Measurements from ENCODE around the gene GFPT2.

The GFPT2 gene

DNA sequence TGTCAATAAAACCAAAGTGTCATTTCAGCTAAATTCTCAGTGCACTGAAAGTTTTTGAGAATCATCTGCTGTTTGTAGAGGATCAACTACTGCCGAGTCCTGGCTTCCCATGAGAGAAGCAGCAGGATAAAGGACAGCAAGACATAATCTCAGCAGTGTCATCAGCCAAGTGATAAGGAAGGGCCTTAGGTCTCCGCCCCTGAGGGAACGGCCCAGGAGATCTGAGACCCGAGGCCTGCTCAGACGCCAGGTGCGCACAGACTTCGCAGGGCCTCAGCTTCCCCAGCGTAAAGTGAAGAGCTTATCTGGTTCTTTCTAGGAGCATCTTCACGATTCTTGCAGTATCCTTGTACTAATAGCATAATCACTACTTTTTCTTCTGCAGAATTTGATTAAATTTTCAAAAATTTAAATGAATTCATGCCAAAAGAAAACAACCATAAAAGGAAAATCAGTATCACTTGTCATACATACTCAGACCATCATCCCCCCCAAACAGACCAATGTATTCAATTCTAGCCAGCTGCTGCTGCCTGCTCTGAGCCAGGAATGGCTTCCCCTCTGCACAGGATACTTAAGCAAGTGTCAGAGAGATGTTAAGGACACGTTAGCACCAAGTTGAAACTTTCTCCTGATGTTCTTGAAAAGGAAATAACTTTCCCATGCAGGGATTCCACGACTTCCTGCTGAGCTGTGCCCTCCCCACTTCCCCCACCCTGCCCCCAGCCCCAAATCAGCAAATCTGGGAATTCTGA, 2.2 kb downstream of the GFPT2 start:
- no peaks in the 10 kb centered on the region for H3K79me2 ChIP-seq (ENCODE audit: insufficient read depth, low read length)
- no peak overlapping the region for H2AFZ ChIP-seq (ENCODE audit: low read depth, low read length)
- no peaks in the 10 kb centered on the region for H3K36me3 ChIP-seq (ENCODE audit: insufficient read depth, low read length)
- no peaks in the 10 kb centered on the region for H3K4me1 ChIP-seq (ENCODE audit: insufficient read depth, low read length)
- H3K27me3 ChIP-seq (ENCODE audit: insufficient read depth, low read length, poor library complexity), result no peaks in the 10 kb centered on the region
- DNase-seq (no peak), ATAC-seq (ENCODE audit: insufficient read depth, low read depth) (no peak)
- H4K20me1 ChIP-seq (ENCODE audit: insufficient read depth, low read length), result no peaks in the 10 kb centered on the region
- no peaks in the 10 kb centered on the region for H3K9me3 ChIP-seq (ENCODE audit: insufficient read depth, low read length, severe bottlenecking)
- H3K27ac ChIP-seq (ENCODE audit: low read length), result no peak overlapping the region
- no peak overlapping the region for H3K4me2 ChIP-seq (ENCODE audit: insufficient read depth, low read length)
- H3K9ac ChIP-seq (ENCODE audit: low read depth, low read length), result no peak overlapping the region
- no peak overlapping the region for H3K4me3 ChIP-seq (ENCODE audit: low read depth in 1 of 2, low read length in 2 of 2)
- TF ChIP-seq, protein P1, sequence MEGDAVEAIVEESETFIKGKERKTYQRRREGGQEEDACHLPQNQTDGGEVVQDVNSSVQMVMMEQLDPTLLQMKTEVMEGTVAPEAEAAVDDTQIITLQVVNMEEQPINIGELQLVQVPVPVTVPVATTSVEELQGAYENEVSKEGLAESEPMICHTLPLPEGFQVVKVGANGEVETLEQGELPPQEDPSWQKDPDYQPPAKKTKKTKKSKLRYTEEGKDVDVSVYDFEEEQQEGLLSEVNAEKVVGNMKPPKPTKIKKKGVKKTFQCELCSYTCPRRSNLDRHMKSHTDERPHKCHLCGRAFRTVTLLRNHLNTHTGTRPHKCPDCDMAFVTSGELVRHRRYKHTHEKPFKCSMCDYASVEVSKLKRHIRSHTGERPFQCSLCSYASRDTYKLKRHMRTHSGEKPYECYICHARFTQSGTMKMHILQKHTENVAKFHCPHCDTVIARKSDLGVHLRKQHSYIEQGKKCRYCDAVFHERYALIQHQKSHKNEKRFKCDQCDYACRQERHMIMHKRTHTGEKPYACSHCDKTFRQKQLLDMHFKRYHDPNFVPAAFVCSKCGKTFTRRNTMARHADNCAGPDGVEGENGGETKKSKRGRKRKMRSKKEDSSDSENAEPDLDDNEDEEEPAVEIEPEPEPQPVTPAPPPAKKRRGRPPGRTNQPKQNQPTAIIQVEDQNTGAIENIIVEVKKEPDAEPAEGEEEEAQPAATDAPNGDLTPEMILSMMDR (IDR thresholded peaks at IDR 0.05; ENCODE audit: borderline replicate concordance, extremely low read depth, low read length, poor library complexity, severe bottlenecking), result no peak
- TF ChIP-seq EZH2 (IDR thresholded peaks at IDR 0.05; ENCODE audit: borderline replicate concordance, low read depth, low read length, severe bottlenecking), result no peak

DNA sequence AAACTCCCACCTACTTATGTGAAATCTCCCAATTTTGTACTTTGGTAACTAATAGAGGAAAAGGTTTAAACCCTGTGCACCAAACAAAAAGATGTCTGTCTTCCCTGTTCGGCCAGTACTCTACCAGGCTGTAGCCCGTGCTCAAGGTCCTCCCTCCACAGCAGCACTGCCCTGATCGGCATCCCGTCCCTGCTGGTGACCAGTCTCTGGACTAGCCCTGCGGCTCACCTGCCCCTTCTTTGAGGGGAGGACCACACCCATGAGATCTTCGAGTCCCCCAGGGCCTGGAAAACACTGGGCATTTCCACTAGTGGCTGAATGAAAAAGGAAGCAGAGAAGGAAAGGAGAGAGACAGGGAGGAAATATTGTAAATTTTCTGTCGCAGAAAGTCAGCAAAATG, 2.8 kb downstream of the GFPT2 start:
- Histone ChIP-seq H4K20me1 (ENCODE audit: insufficient read depth, low read length) (no peaks in the 10 kb centered on the region), H3K79me2 (ENCODE audit: insufficient read depth, low read length) (no peaks in the 10 kb centered on the region), H3K4me3 (ENCODE audit: low read depth in 1 of 2, low read length in 2 of 2) (no peak overlapping the region), H3K27ac (ENCODE audit: low read length) (no peak overlapping the region), H3K9ac (ENCODE audit: low read depth, low read length) (no peak overlapping the region), H3K9me3 (ENCODE audit: insufficient read depth, low read length, severe bottlenecking) (no peaks in the 10 kb centered on the region), H3K36me3 (ENCODE audit: insufficient read depth, low read length) (no peaks in the 10 kb centered on the region), H2AFZ (ENCODE audit: low read depth, low read length) (no peak overlapping the region), H3K27me3 (ENCODE audit: insufficient read depth, low read length, poor library complexity) (peaks cover under 1% of the 10 kb centered on the region), H3K4me2 (ENCODE audit: insufficient read depth, low read length) (no peak overlapping the region), H3K4me1 (ENCODE audit: insufficient read depth, low read length) (no peaks in the 10 kb centered on the region)
- DNase-seq, result no peak
- ATAC-seq (ENCODE audit: insufficient read depth, low read depth), result no peak
- no peak for TF ChIP-seq EZH2 (IDR thresholded peaks at IDR 0.05; ENCODE audit: borderline replicate concordance, low read depth, low read length, severe bottlenecking)
- TF ChIP-seq, protein P1 (IDR thresholded peaks at IDR 0.05; ENCODE audit: borderline replicate concordance, extremely low read depth, low read length, poor library complexity, severe bottlenecking), result no peak

DNA sequence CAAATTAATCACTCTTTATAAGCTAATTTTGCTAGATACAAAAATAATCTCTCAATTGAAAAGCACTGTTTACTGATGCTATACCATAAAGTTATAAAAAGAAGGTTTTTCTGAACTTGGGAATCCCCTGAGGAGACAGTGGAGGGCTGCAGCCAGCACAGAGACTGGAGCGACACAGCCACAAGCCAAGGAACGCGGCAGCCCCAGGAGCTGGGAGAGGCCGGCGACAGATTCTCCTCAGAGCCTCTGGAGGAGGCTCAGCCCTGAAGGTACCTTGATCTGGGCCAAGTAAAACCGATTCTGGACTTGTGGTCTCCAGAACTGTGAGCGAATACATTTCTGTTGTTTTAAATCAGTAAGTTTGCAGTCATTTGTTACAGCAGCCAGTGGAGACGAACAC, 3.7 kb downstream of the GFPT2 start:
- ATAC-seq (ENCODE audit: insufficient read depth, low read depth), result no peak
- peaks cover 2% of the 10 kb centered on the region for H3K27me3 ChIP-seq (ENCODE audit: insufficient read depth, low read length, poor library complexity)
- no peak overlapping the region for H3K27ac ChIP-seq (ENCODE audit: low read length)

More for the DNA sequence above, 3.7 kb downstream of the GFPT2 start:
- H4K20me1 ChIP-seq (ENCODE audit: insufficient read depth, low read length), result no peaks in the 10 kb centered on the region
- no peaks in the 10 kb centered on the region for H3K4me1 ChIP-seq (ENCODE audit: insufficient read depth, low read length)
- no peak overlapping the region for H2AFZ ChIP-seq (ENCODE audit: low read depth, low read length)
- no peaks in the 10 kb centered on the region for H3K79me2 ChIP-seq (ENCODE audit: insufficient read depth, low read length)
- no peaks in the 10 kb centered on the region for H3K36me3 ChIP-seq (ENCODE audit: insufficient read depth, low read length)
- TF ChIP-seq EZH2 (IDR thresholded peaks at IDR 0.05; ENCODE audit: borderline replicate concordance, low read depth, low read length, severe bottlenecking), result no peak
- TF ChIP-seq, protein P1 (IDR thresholded peaks at IDR 0.05; ENCODE audit: borderline replicate concordance, extremely low read depth, low read length, poor library complexity, severe bottlenecking), result no peak
- no peak overlapping the region for H3K4me2 ChIP-seq (ENCODE audit: insufficient read depth, low read length)
- no peaks in the 10 kb centered on the region for H3K9me3 ChIP-seq (ENCODE audit: insufficient read depth, low read length, severe bottlenecking)
- no peak overlapping the region for H3K4me3 ChIP-seq (ENCODE audit: low read depth in 1 of 2, low read length in 2 of 2)
- no peak overlapping the region for H3K9ac ChIP-seq (ENCODE audit: low read depth, low read length)
- no peak for DNase-seq

All from DND-41 (cell line).